ENCODE results near the gene CDC5L. TPM values are rescaled to one million over a fixed set of nuclear protein-coding genes. Genes with fewer than 3 reads are reported as not detected.

CDC5L gene
- total and polyA plus RNA-seq, 2 of the 13 experiments (the other 11 are each of a cell fraction or from before 2014, with no cell fraction given), result 11.0 to 34.2 TPM

DNA sequence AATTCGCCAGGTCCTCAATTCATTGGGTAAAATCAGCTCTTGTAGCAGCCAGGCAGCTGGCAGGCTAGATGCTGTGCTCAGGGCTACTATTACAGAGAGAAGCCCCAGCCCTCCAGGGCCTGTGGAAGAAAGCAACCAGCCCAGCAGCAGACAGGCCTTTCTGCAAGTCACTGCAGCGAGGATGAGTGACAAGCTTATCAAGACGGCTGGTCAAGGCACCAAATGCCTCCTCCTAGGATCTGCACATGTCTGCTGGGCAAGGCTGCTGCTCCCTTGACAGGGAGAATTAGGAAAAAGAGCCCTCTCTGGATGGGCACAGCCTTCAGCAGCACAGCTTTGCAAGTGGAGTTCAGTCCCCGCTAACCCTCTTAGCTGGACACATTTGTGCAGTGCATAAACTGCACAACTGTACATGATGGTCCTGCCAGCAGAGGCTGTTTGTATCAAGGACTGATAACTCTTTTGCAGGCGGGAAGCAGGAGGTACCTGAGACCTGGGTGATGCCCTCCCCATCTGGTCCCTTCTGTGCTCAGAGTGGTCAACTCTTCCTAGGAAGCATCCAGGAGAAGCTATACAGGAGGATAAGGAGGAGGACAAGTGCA lies 89.9 kb downstream of the CDC5L start:
- Histone ChIP-seq H3K4me3 (replicated peaks in 1 of 3; ENCODE audit: insufficient read depth in 1 of 3, low read depth in 2 of 3, low read length in 3 of 3) (no peak overlapping the region), H3K27me3 (ENCODE audit: control insufficient read depth in 1 of 2, insufficient read depth in 2 of 2, low read length in 2 of 2) (peaks cover 9 to 89% of the 10 kb centered on the region in 2 experiments; a peak in 4 of 5 replicates), H3K79me2 (ENCODE audit: insufficient read depth, low read length) (no peaks in the 10 kb centered on the region), H4K20me1 (ENCODE audit: insufficient read depth, low read length) (no peaks in the 10 kb centered on the region), H2AFZ (ENCODE audit: low read length) (no peak overlapping the region), H3K4me1 (ENCODE audit: insufficient read depth, low read length) (peaks cover 9% of the 10 kb centered on the region; the same call in 1 of the 2 replicates), H3K36me3 (replicated peaks in 1 of 2; ENCODE audit: control insufficient read depth in 1 of 2, insufficient read depth in 2 of 2, low read length in 2 of 2) (no peaks in the 10 kb centered on the region), H3K4me2 (ENCODE audit: low read depth, low read length) (no peak overlapping the region), H3K9ac (ENCODE audit: insufficient read depth, low read depth, low read length) (no peak overlapping the region), H3K9me3 (ENCODE audit: low read length) (no peaks in the 10 kb centered on the region), H3K27ac (ENCODE audit: extremely low read length, insufficient read depth, low read length) (no peak overlapping the region)
- BruUV-seq (replicated peaks), result no TSS peak
- TF ChIP-seq PAWR (CRISPR knock-in tag; IDR thresholded peaks at IDR 0.05; ENCODE audit: borderline replicate concordance) (no peak), TBL1XR1 (IDR thresholded peaks at IDR 0.05; ENCODE audit: borderline replicate concordance, low read length, partially characterized antibody) (no peak), SOX13 (IDR thresholded peaks at IDR 0.05) (no peak), SOX13 (CRISPR knock-in tag; conservative IDR thresholded peaks at IDR 0.05 in 1 of 2, IDR thresholded peaks at IDR 0.05 in 1 of 2) (no peak), AHR (CRISPR knock-in tag; IDR thresholded peaks at IDR 0.05) (no peak), NFE2L2 (IDR thresholded peaks at IDR 0.05; ENCODE audit: low read length) (peak; percentile 24; the same call in 1 of the 2 replicates), GABPB1 (CRISPR knock-in tag; IDR thresholded peaks at IDR 0.05) (no peak), SCMH1 (CRISPR knock-in tag; IDR thresholded peaks at IDR 0.05; ENCODE audit: borderline replicate concordance) (no peak)
- TF ChIP-seq, protein P1, sequence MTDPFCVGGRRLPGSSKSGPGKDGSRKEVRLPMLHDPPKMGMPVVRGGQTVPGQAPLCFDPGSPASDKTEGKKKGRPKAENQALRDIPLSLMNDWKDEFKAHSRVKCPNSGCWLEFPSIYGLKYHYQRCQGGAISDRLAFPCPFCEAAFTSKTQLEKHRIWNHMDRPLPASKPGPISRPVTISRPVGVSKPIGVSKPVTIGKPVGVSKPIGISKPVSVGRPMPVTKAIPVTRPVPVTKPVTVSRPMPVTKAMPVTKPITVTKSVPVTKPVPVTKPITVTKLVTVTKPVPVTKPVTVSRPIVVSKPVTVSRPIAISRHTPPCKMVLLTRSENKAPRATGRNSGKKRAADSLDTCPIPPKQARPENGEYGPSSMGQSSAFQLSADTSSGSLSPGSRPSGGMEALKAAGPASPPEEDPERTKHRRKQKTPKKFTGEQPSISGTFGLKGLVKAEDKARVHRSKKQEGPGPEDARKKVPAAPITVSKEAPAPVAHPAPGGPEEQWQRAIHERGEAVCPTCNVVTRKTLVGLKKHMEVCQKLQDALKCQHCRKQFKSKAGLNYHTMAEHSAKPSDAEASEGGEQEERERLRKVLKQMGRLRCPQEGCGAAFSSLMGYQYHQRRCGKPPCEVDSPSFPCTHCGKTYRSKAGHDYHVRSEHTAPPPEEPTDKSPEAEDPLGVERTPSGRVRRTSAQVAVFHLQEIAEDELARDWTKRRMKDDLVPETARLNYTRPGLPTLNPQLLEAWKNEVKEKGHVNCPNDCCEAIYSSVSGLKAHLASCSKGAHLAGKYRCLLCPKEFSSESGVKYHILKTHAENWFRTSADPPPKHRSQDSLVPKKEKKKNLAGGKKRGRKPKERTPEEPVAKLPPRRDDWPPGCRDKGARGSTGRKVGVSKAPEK (CRISPR knock-in tag; IDR thresholded peaks at IDR 0.05; ENCODE audit: borderline replicate concordance), result no peak
- TF ChIP-seq, protein P2, sequence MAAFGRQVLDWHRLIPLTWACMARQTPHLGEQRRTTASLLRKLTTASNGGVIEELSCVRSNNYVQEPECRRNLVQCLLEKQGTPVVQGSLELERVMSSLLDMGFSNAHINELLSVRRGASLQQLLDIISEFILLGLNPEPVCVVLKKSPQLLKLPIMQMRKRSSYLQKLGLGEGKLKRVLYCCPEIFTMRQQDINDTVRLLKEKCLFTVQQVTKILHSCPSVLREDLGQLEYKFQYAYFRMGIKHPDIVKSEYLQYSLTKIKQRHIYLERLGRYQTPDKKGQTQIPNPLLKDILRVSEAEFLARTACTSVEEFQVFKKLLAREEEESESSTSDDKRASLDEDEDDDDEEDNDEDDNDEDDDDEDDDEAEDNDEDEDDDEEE (CRISPR knock-in tag; IDR thresholded peaks at IDR 0.05), result no peak
- ChIA-PET POLR2A (no interaction called here), CTCF (ENCODE audit: low intra/inter-chr PET ratio, low total read pairs) (no interaction called here)
- intact Hi-C loops (cut with micrococcal nuclease; ENCODE audit: unreplicated experiment), result loop anchor here (5.0 kb wide), 1 partner anchor 115 kb away; no protein-coding TSS in a partner anchor
- FAIRE-seq (no peak), DNase-seq (ENCODE audit: low spot score) (no peak), ATAC-seq (no peak)
- WGBS (ENCODE audit: low lambda C conversion rate), result 19% methylated on average over 3 of the region's 5 CpGs
- in situ Hi-C loops (cut with HindIII; ENCODE audit: extremely low pct_ligation_motif_present, low pct_unique_long_range_greater_than_20kb), result loop anchor here (10.0 kb wide), 2 partner anchors 167 to 1237 kb away; no protein-coding TSS in a partner anchor
